Fibroblast of the aortic adventitia (primary cell): ENCODE data around the gene ING5. TPM values are rescaled to one million over a fixed set of nuclear protein-coding genes. Genes with fewer than 3 reads are reported as not detected.

Experiments used
- DNase-seq: peaks from one replicate; pipeline ENCODE4 v3.0.0-alpha.2; 2010; ENCODE audit warnings: low read depth
- H3K4me3 ChIP-seq: 2 replicates; pipeline ENCODE4 v1.5.1; 2011; ENCODE audit warnings: low read depth, mild to moderate bottlenecking, control low read depth, low read length, moderate library complexity
- CTCF ChIP-seq: IDR thresholded peaks from 2 replicates; pipeline ENCODE4 v1.5.1; 2011; ENCODE audit warnings: mild to moderate bottlenecking, low read length, control low read depth, inconsistent platforms; ENCODE audit not compliant: insufficient read depth
- total RNA-seq: library from RNA; depleted of rRNA; stranded (reverse); fragments of >200 nt; gene quantifications from 2 replicates; pipeline ENCODE4 v1.2.3, GENCODE V29; 2012; ENCODE audit warnings: low replicate concordance

The ING5 gene
- total RNA-seq, 1 donor, result 14.6 TPM

- no peak for TF ChIP-seq CTCF
- DNase-seq, result no peak
- no peak overlapping the region for H3K4me3 ChIP-seq
Measured at GRCh38 chr2:241666627-241667400, 35.0 kb upstream of the ING5 start.

- no peak overlapping the region for H3K4me3 ChIP-seq
- TF ChIP-seq CTCF, result no peak
- DNase-seq, result no peak
Measured at GRCh38 chr2:241668354-241668753, 33.5 kb upstream of the ING5 start.

- TF ChIP-seq CTCF, result no peak
- DNase-seq, result no peak
- H3K4me3 ChIP-seq, result no peak overlapping the region
Measured at GRCh38 chr2:241668839-241669238, 33.0 kb upstream of the ING5 start.

- no peak for DNase-seq
- H3K4me3 ChIP-seq, result no peak overlapping the region
- no peak for TF ChIP-seq CTCF
Measured at GRCh38 chr2:241670333-241671110, 31.3 kb upstream of the ING5 start.

DNA sequence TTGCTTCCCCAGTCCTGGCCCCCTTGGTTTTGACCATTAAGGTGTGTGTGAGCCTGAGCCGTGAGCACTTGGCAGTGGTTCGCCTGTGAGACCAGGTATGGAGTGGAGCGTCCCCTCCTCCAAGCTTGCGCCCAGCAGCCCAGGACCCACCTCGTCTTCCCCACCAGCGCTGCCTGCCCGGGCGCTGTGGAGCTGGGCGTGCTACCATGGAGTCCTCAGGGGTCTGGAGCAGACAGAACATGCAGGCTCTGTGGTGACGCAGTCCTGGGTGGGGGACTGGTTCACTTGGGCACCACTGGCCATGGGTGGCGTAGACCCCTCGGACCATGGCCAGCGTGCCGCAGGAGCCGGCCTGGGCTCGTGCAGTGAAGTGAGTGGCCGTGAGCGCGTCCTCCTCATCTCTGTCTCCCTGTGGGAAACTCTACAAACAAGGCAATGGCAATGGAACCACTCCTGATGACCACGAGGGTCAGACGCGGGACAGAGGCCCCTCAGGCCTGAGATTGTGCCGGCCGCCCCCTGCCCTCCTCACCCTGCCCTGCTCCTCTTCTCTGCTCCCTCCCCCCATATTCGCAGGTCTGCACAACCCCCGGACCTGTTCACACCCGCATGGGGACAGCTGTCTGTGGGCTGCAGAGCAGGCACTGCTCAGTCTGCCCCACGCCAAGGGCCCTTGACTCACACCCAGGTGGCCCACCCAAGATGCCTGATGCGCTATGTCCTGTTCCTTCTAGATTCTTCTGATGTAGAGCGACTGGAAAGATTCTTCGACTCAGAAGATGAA lies 30.2 kb upstream of the ING5 start:
- H3K4me3 ChIP-seq, result no peak overlapping the region
- DNase-seq, result no peak
- TF ChIP-seq CTCF, result no peak

DNA sequence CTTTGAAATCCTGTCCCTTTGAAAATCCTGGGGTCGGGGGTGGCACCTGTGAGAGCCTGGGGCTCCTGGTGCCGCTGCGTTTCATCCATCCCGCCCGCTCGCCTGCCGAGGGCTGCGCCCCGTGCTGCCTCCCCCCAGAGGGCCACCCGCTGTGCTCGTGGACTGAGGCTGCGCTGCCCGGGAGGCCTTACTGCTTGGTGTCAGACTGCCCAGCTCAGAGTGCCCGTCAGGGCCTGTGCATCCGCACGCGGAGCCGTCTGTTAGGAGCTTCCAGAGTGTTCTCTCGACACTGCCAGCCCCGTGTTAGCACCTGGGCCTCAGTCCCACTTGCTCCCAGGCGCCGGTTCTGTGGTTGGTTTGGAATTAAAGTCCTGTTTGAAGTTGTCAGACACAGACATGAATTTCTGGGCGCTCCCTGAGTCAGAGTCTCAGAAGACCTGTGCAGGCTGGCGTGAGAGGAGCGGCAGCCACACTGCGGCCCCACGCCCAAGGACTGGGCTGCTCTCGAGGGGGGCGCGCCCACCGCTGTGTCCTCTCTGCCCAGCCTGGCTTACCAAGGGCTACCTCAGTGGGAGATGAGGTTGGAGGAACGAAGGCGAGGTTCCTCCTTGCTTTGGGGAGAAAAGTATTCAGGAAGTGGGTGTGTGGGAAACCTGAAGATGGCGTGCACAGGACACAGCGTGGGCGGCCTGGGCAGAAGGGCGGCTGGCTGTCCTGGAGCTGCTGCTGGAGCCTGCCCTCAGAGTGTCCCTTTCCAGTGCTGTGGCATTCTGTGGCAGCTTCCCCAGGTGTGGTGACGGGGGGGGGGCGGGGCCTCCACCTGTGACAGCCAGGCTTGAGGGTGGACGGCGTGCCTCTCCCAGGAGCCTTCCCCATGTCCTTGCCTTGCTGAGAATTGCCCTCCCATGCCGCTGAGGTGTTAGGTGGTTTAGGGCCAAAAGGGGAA lies 29.3 kb upstream of the ING5 start:
- no peak for DNase-seq
- no peak for TF ChIP-seq CTCF
- no peak overlapping the region for H3K4me3 ChIP-seq
